GM12865 (cell line): Measurements from ENCODE around the gene ZNF160.
A peak's percentile ranks its signal among the peaks of the same experiment; 100 is the strongest.
"Not testable (repeated sequence)": the region's sequence is repeated elsewhere in the genome, so short reads cannot be mapped to it uniquely, and the experiment has no call there.

Source experiments
- DNase-seq: peaks from one replicate; pipeline ENCODE4 v3.0.0; 2010; ENCODE audit warnings: low read depth
- H3K4me3 ChIP-seq: 2 replicates; pipeline ENCODE4 v1.5.1; 2011; ENCODE audit warnings: mild to moderate bottlenecking, low read depth, low read length, control low read depth
- CTCF ChIP-seq: IDR thresholded peaks from 2 replicates; pipeline ENCODE4 v1.5.1; 2011; ENCODE audit warnings: low read length, control low read depth, low read depth, inconsistent platforms; ENCODE audit not compliant: insufficient read depth; ENCODE audit errors: missing control alignments

Gene ZNF160

GRCh38 chr19:53131085-53131590 lies 27.9 kb upstream of the ZNF160 start:
- no peak for TF ChIP-seq CTCF
- H3K4me3 ChIP-seq, result no peak overlapping the region
- DNase-seq, result no peak

GRCh38 chr19:53130506-53130905 lies 27.3 kb upstream of the ZNF160 start:
- no peak overlapping the region for H3K4me3 ChIP-seq
- DNase-seq, result no peak
- TF ChIP-seq CTCF, result no peak

- not testable (repeated sequence) for DNase-seq, H3K4me3 ChIP-seq
Measured at GRCh38 chr19:53126733-53127526, 23.7 kb upstream of the ZNF160 start.

GRCh38 chr19:53123400-53123799 lies 20.2 kb upstream of the ZNF160 start:
- no peak for TF ChIP-seq CTCF
- DNase-seq, result no peak
- H3K4me3 ChIP-seq, result no peak overlapping the region

- TF ChIP-seq CTCF, result no peak
- no peak for DNase-seq
- no peak overlapping the region for H3K4me3 ChIP-seq
Measured at GRCh38 chr19:53112286-53112685, 9.1 kb upstream of the ZNF160 start.

- DNase-seq, result no peak
- H3K4me3 ChIP-seq, result no peak overlapping the region
- TF ChIP-seq CTCF, result no peak
Measured at GRCh38 chr19:53109527-53109926, 6.3 kb upstream of the ZNF160 start.

GRCh38 chr19:53102756-53103233 lies 427 bp downstream of the ZNF160 start:
- DNase-seq, result peak; percentile 66
- peak overlapping the region; percentile 100 for H3K4me3 ChIP-seq
- TF ChIP-seq CTCF, result no peak
